Right renal cortex interstitium (tissue), 3 donors: ENCODE measurements around the gene SNX33. TPM values are rescaled to one million over a fixed set of nuclear protein-coding genes. Genes with fewer than 3 reads are reported as not detected.
A peak's percentile ranks its signal among the peaks of the same experiment; 100 is the strongest.

Experiments used
- DNase-seq, 3 donors: peaks; one replicate each; pipeline ENCODE4 v3.0.0-alpha.2; 2013; ENCODE audit warnings: low read depth in 3 of 3, low spot score in 2 of 3
- polyA plus RNA-seq, 3 donors: library from polyadenylated mRNA; unstranded; fragments of 120-200 nt; gene quantifications; one replicate each; pipeline ENCODE4 v1.2.1, GENCODE V29; 2013; ENCODE audit not compliant: insufficient read length in 3 of 3

SNX33 gene
- polyA plus RNA-seq, 3 donors = 18.9 to 20.3 (median 19.9) TPM

DNA sequence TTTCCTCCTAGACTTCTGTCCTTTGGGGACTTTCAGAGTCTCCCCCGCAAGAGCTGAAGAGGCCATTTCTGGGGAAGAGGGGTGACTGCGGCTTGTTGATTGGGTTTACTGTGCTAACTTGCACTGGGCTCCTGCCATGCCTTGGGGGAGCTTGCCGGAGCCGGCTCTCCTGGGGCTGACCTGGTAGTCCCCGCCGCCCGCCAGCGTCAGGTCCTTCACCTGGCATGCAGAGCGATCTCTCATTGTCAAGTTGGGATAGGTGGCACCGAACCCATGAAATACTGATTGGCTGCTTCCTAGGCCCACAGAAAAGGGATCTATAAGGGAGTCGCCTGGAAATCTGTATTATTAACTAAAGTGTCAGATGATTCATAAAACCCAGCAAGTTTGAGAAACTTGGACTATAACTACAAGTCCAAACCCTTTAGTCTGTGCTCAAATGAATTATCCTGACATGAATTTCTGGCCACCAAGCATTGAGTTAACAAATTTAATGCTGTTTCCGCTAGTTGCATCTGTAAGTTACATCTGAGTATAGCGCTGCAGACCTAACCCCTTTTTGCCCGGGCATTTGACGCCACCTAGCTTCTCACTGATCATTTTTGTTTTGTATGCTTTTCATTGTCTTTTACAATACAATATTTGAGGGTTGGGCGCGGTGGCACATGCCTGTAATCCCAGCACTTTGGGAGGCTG, 7.1 kb upstream of the SNX33 start:
- no peak for DNase-seq

DNA sequence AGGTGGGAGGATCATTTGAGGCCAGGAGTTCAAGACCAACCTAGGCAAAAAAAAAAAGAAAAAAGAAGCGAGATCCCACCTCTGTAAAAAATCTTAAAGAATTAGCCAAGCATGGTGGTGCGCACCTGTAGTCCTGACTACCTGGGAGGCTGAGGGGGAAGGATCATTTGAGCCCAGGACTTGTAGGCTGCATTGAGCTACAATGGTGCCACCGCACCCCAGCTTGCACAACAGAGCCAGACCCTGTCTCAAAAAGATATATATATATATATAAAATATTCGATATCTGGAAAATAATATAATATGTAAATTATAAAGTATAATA, 6.6 kb upstream of the SNX33 start:
- DNase-seq = no peak

DNA sequence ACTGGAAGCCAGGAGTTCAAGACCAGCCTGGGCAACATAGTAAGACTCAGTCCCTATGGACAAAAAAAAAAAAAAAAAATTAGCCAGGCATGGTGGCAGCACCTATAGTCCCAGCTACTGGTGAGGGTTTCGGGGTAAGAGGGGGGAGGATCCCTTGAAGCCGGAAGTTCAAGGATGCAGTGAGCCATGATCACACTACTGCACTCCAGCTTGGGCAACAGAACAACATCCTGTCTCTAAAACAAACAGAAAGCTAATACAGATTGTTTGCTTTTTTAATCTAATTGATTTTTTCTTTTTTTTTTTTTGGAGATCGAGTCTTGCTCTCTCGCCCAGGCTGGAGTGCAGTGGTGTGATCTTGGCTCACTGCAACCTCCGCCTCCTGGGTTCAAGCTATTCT, 6.1 kb upstream of the SNX33 start:
- DNase-seq = no peak

DNA sequence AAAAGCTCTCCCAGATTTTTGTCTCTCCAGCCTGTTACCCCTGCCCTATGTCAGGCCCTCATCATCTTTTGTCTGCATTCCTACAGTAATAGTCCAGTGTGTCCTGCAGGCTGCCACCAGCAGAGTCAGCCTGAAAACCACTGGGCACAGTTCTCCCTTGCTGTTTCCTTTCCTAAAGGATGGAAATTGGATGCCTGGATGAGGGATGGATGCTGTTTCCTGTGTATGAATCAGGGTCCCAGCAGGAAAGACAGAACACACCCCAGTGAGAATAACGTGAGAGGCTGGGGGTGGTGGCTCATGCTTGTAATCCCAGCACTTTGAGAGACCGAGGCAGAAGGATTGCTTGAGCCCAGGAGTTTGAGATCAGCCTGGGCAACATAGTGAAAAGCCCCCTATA, 3.3 kb upstream of the SNX33 start:
- DNase-seq = no peak

DNA sequence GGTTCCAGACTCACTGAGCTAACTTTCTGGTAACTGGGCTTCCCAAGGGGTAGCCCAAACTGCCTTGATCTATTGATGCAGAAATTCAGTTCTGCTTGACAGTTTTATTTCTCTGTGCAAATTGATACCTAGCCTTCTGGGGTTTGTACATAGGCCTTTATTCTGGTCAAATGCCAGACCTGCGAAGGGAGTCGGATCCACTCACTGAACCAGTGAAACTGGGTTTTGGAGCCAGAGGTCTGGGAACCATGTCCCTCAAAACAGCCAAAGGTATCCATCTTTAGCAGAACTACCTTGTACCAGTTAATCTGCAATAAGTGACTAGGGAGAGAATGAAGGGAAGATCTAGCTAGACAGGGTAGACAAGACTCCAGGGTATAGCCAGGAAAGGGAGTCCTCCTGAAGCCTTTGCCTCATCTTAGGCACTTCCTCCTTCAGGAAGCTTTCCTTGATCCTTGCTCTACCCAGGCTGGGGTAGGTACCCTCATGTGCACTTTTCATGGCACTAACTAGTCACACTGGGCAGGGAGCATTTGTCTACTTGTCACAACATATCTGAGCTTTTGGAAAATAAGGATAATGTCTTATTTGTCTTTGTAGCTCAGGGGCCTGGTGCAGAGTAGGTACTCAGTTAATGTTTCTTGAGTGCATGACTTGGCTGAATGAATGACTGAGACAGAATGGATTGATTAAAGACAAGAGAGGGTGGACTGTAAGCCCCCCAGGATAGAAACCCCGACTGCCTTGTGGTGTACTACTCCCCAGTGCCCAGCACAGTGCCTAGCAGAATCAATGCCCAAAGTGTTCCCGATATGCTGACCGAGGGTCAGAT, 1.4 kb upstream of the SNX33 start:
- no peak for DNase-seq

DNA sequence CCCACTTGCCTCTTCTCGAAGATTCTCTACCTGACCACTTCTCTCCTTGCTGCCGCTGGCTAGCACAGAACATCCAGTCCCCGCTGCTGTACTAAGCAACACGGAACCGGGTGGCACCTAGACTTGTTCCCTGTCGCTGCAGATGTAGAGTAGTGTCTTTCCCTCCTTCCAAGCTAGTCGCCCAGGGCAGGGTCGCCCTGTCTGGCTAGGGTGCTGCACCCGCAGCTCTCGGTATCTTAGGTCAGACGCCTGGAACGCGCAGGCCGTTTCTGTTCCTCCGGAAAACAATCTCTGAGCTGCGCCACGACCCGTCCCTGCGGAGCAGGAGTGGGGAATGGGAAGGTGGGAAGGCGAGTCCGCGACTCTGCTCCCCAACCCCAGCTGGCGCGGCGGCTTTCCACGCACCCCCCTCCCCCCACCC, 758 bp upstream of the SNX33 start:
- no peak for DNase-seq

DNA sequence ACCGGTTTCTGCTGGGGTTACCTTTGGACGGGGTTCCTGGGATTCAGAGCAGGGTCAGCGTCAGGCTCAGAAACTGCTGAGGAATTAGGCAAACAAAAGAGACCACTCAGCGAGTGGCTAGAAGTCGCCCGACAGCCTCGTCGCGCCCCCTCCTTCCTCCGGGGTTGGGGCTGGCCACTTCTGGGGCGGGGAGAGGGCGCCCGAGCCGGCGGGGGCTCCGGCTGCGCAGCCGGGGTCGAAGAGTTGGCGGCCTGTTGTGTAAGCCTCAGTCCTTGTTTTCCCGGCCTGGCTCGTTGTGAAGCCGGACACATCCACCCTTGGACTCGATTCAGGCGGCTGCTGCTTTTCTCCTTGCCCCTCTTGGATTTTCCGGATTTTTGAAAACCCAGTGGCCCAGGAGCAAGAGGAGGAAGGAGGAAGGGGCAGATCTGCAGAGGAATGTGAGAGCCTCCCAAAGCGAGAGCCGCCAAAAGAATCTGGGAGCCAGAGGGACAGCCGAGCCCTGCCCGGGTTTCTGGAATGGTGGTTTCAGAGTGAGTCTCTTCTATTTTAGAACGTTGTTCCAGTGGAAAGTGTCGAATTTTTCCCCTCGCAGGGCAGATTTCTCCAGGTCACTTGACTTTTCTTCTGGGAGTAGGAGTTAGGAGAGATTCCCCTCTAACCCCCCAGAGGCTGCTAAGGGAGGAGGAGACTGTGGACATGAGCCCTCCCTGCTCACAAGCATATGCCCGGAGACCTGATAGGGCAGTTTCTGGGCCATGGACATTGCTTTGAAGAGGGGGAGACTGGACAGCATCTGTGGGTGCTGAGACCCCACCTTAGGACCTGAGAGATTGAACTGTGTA, 666 bp downstream of the SNX33 start:
- DNase-seq = peak in 1 of 3 donors; percentile 37

DNA sequence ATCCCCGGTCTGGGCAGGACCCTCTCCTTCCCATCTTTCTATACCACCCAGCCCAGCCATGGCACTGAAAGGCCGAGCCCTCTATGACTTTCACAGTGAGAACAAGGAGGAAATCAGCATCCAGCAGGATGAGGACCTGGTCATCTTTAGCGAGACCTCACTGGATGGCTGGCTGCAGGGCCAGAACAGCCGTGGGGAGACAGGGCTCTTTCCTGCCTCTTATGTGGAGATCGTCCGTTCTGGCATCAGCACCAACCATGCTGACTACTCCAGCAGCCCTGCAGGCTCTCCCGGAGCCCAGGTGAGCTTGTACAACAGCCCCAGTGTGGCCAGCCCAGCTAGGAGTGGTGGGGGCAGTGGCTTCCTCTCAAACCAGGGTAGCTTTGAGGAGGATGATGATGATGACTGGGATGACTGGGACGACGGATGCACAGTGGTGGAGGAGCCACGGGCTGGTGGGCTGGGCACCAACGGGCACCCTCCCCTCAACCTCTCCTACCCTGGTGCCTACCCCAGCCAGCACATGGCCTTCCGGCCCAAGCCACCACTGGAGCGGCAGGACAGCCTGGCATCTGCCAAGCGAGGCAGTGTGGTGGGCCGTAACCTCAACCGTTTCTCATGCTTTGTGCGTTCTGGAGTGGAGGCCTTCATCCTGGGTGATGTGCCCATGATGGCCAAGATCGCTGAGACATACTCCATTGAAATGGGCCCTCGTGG, 1.5 kb downstream of the SNX33 start:
- no peak for DNase-seq

DNA sequence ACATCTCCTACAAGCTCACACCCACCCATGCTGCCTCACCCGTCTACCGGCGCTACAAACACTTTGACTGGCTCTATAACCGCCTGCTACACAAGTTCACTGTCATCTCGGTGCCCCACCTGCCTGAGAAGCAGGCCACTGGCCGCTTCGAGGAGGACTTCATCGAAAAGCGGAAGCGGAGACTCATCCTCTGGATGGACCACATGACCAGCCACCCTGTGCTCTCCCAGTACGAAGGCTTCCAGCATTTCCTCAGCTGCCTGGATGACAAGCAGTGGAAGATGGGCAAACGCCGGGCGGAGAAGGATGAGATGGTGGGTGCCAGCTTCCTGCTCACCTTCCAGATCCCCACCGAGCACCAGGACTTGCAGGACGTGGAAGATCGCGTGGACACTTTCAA, 2.1 kb downstream of the SNX33 start:
- no peak for DNase-seq

DNA sequence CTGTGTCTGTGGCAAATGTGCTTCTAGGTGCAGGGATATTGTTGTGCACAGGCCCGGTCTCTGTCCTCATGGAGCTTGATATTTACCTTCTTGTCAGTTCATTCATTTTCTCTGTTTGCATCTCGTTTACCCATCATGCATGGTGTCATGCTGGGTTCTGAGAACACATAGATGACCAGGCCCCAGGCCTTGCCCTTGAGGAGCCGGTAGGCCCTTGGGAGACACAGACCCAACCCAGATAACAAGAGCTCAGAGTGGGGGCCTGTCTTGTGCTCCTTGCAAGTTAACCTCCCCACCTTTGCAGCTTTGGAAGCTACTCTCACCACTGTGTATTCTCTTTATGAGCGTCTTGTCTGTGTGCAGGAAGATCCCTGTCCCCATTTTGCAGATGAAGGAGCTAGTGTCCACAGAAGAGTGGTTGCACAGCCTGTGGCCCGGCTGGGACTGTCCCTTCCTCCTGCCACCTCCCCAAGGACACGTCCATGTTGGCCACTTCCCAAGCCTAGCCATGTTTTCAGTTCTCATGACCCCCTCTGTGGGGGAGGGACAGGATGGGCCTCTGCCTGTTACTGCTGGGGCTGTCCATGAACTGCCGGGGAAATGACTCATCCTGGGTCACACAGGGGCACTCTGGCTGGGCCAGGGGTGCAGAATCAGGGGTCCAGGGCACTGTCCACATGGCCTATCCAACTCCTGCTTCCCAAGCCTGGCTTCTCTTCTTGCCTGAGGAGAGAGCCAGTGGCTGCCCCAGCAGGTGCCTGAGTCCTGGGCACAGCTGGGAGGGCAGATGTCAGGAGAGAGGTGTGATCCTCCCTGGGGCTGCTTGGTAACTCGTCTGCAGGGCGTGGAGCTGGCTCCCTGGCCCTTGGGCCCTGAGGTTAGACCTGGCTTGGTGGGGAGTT, 3.4 kb downstream of the SNX33 start:
- no peak for DNase-seq

DNA sequence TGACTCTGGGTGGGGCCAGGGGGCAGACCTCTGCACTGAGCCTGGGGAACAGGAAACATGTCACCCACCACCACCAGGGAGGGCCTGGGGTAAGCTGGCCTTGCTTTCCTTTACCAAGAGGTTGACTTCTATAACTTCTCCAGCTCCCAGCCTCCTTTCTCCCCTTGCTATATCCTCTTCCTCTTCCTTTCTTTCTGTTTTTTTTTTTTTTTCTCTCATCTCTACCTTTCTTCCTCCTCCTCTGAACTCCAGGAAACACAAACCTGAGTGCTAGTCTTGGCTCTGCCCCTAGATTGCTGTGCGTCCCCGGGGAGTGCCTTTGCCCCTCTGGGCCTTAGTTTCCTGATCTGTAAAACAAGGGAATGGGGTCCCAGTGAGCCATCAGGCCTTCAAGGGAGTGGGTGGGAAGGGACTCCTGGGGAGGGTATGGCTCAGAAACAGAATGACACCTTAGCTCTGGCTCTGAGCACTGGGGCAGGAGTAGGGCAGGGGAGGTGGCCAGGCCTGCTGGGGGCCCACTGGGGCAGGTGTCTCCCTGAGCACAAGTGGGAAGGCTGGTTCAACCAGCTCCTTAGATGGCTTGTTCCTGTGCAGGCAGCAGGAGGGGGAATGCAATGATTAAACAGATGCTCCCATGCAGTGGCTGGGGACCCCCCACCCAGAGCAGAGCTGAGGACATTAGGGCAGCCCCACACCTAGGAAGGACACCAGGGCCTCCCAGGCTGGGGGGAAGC, 4.3 kb downstream of the SNX33 start:
- DNase-seq = no peak

DNA sequence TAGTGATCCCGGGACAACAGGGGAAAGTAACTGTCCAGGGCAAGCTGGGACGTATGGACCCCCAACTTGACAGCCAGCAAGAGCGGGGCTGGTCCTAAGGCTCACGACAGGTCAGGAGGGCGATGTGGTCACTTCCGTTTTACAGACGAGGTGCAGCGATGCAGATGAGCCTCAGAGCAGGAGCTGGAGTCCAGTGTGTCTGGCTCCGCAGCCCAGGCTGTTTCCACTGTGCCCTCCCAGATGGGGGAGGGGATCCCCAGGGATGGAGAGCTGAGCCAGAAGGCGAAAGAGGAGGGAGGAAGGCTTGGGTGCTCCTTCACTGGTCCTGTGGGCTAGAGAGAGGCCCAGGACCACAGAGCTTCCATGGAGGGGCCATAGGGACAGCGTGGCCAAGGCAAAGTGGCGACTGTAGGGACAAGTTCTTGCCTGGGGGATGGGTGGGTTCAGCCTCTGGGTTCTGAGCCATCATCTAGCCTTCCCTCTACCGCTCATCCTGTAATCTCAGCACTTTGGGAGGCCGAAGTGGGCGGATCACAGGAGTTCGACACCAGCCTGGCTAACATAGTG, 5.7 kb downstream of the SNX33 start:
- no peak for DNase-seq

DNA sequence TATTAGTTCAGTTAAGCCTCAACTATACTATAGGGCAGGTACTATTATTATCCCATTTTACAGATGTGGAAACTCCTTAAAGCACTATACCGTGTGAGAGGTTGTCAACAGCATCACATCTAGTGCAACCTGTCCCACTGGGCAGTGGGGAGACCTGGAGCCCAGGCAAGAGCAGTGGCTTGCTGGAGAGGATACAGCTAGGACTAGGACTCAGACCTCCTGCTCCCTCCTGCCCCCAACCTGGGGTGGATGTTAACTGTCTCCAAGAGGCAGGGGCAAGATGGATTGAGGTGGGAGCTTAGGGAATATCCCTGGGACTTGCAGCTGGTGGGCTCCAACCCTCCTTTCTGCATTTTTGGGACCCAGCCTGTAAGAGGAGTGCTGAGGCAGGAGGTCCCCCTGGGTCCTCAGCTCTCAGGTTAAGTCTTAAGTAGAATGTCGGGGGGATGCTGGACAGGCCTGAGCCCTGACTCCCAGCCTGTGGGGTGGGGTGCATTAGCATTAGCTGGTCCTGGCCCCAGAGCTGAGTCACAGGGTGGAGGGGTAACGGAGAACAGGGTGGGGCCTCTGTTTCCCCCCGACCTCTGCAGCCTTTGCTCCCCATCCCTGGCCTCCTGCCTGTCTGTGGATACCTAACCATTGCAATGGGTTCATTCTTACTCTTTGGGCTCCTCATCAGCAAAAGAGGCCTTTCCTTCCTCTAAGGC, 6.6 kb downstream of the SNX33 start:
- DNase-seq = no peak

DNA sequence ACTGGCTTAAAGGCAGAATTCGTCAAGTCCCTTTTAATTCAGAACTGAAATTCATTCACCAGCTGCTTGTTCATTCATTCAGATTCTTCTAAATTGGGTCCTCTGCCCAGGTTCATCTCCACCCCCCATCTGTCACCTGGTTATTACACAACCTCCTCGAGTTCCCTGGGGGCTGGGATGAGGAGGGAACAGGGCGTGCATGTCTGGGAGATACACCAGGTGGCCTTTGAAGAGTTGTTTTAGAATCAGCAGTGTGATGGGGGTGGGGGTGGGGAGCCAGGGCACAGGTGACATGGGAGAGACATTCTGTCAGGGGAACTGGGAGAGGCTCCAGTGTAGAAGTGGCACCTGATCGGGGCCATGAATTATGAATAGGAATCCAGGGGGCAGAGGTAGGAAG, 8.2 kb downstream of the SNX33 start:
- no peak for DNase-seq

DNA sequence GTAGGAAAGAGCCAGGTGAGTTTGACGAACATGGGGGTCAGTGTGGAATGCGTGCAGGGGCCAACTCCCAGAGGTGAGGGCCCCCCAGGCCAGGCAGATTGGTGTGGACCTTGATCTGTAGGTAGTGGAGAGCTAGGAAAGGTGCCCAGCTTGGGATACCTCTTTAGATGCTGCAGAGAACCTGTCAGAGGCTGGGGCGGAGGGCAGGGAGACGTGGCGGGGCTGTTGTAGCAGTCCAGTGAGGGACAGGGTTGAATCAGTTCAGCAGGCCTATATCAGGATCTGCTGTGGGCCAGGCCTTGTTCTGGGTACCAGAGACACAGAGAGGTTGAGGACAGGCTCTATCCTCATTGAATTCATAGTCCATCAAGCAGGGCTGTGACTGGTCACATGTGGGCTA, 8.6 kb downstream of the SNX33 start:
- no peak for DNase-seq

DNA sequence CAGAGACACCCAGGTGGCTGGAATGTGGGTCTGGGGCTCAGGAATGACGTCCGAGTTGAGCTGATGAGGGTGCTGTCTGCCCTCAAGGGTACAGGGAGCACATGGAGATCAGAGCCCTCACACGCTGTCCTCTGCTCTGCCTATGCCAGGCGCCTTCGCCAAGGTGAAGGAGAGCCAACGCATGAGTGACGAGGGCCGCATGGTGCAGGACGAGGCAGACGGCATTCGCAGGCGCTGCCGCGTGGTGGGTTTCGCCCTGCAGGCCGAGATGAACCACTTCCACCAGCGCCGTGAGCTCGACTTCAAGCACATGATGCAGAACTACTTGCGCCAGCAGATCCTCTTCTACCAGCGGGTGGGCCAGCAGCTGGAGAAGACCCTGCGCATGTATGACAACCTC, 9.1 kb downstream of the SNX33 start:
- no peak for DNase-seq

DNA sequence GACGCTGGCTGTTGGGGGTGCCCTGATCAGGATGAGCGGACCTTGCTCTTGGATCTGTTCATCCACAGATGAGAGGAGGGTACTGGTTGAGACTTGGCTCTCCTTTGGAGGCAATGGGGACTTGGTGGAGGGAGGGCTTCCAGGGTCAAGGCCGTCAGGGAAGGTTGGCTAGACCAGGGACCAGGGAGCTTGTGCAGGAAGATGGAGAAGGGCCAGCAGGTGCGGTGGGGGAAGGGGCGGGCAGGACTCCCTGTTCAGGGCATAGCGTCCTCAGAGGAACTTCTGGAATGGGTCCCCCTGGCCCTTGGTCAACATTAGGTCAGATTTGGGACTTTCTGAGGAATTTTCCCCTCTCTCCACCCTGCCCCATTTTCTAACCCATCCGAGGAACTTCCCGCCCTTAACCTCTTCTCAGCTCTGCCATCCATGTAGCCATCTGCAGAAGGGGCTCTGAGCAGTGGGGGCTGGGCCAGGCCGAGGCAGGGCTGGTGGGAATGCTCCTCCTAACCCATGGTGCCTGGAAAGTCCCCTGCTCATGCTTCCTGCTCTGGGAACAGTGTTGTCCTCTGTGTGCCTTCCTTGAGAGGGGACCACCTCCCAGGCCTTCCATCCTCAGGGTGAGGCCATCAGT, 11.5 kb downstream of the SNX33 start:
- DNase-seq = no peak
